Measurements from ENCODE around the gene RALGDS.

- no peak for TF ChIP-seq CTCF (IDR thresholded peaks at IDR 0.05)
- no peak for TF ChIP-seq POLR2A (IDR thresholded peaks at IDR 0.05)
Observed at GRCh38 chr9:133105461-133105770, 15.6 kb downstream of the RALGDS start.

Data from right lobe of liver (tissue), 4 donors.